Measurements from ENCODE around the gene TMEM106C.

- TF ChIP-seq MAX (IDR thresholded peaks at IDR 0.05) = no peak
- no peak for TF ChIP-seq YY1 (IDR thresholded peaks at IDR 0.05; ENCODE audit: low read depth)
- no peak for TF ChIP-seq CREB1 (IDR thresholded peaks at IDR 0.05; ENCODE audit: low read depth)
- no peak for TF ChIP-seq RAD21 (IDR thresholded peaks at IDR 0.05; ENCODE audit: low read depth)
- no peak for TF ChIP-seq USF1 (IDR thresholded peaks at IDR 0.05)
- no peak for TF ChIP-seq CEBPB (IDR thresholded peaks at IDR 0.05)
- TF ChIP-seq EP300 (IDR thresholded peaks at IDR 0.05; ENCODE audit: borderline replicate concordance) = no peak
- TF ChIP-seq TAF1 (IDR thresholded peaks at IDR 0.05; ENCODE audit: low read depth) = no peak
- no peak for TF ChIP-seq NFIC (IDR thresholded peaks at IDR 0.05)
Measured at GRCh38 chr12:47992776-47993175, 29.4 kb downstream of the TMEM106C start.

Measured in Ishikawa (cell line).